Tibial nerve (tissue), 3 donors: ENCODE data around the gene TK1.

ENCODE experiments used
- POLR2A ChIP-seq, 2 donors: fragments of 450-650 bp; IDR thresholded peaks; one replicate each; pipeline ENCODE4 v1.6.1; 2017; ENCODE audit warnings: antibody characterized with exemption in 2 of 2, mild to moderate bottlenecking in 2 of 2, moderate library complexity in 2 of 2
- TF ChIP-seq, protein P1 (sequence below), 5 experiments: fragments of 200-600 bp in 3 of 5; fragments of 450-650 bp in 2 of 5; sonication (generic) in 3 of 5; IDR thresholded peaks; one replicate each; pipeline ENCODE4 v1.5.1; 2016 to 2019; ENCODE audit warnings: antibody characterized with exemption in 5 of 5, mild to moderate bottlenecking in 3 of 5, moderate library complexity in 2 of 5

DNA sequence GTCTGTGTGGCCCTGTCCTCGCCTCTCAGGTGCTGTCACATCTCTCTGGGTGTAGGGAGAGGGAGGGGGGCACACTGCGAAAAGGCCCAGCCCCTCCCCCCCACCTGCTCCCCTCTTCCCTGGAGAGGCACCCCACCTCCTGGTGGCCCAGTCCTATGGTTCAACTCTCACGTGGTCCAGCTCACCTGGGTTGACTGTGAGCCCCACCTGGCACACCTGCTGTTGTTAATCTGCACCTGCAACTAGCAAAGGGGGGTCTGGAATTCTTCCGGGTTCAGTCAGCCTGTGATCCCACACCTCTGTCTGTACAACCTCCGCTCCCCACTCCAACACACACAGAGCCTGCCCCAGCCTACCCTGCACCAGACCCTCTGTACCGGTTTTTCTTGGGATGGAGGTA, 20.4 kb downstream of the TK1 start:
- TF ChIP-seq, protein P1, sequence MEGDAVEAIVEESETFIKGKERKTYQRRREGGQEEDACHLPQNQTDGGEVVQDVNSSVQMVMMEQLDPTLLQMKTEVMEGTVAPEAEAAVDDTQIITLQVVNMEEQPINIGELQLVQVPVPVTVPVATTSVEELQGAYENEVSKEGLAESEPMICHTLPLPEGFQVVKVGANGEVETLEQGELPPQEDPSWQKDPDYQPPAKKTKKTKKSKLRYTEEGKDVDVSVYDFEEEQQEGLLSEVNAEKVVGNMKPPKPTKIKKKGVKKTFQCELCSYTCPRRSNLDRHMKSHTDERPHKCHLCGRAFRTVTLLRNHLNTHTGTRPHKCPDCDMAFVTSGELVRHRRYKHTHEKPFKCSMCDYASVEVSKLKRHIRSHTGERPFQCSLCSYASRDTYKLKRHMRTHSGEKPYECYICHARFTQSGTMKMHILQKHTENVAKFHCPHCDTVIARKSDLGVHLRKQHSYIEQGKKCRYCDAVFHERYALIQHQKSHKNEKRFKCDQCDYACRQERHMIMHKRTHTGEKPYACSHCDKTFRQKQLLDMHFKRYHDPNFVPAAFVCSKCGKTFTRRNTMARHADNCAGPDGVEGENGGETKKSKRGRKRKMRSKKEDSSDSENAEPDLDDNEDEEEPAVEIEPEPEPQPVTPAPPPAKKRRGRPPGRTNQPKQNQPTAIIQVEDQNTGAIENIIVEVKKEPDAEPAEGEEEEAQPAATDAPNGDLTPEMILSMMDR (IDR thresholded peaks at IDR 0.05) = no peak
- no peak for TF ChIP-seq POLR2A (IDR thresholded peaks at IDR 0.05)
